A549 (cell line): Measurements from ENCODE around the gene CCDC7. TPM values are rescaled to one million over a fixed set of nuclear protein-coding genes. Genes with fewer than 3 reads are reported as not detected.
A peak's percentile ranks its signal among the peaks of the same experiment; 100 is the strongest.

Experiments used
- ATAC-seq, 2 experiments: fragments of 200-7000 bp in 1 of 2; fragments of >200 bp in 1 of 2; cut with Nextera tagmentation in 1 of 2; cut with Tn5 transposase in 1 of 2; 3 replicates each; pipeline versions ENCODE4 v1.8.0 to v1.9.1; 2018 to 2020; ENCODE audit warnings: mild to moderate bottlenecking in 1 of 2, moderate library complexity in 1 of 2
- CTCF ChIA-PET: fragments of 300-600 bp; sonication (Branson Sonifier 250); formaldehyde crosslinking; extraction: SDS; loops from one replicate; lab custom pipeline; 2021; ENCODE audit warnings: antibody characterized with exemption, inconsistent platforms; lab: Yijun Ruan, JAX
- POLR2A ChIA-PET: fragments of 350-600 bp; formaldehyde crosslinking; extraction: SDS; loops from one replicate; lab custom pipeline; 2021; ENCODE audit warnings: antibody characterized with exemption, inconsistent platforms; lab: Yijun Ruan, JAX
- DNase-seq, 2 experiments: peaks; one replicate each; pipeline versions ENCODE4 v3.0.0 to v3.0.0-alpha.2; 2011 to 2016; ENCODE audit warnings: low read depth in 1 of 2, low spot score in 1 of 2
- FAIRE-seq: peaks from 2 replicates; lab custom pipeline; 2011; peaks lifted over from hg19 to GRCh38; lab: Jason Lieb, UNC
- H3K27ac ChIP-seq, 2 experiments: fragments of >200 bp; sonication (Bioruptor Twin); formaldehyde crosslinking; 3 replicates each; pipeline ENCODE4 v1.5.1; 2016 to 2017
- H3K4me1 ChIP-seq: fragments of >200 bp; sonication (Bioruptor Twin); formaldehyde crosslinking; 3 replicates; pipeline ENCODE4 v1.6.1; 2016
- H3K4me2 ChIP-seq: fragments of >200 bp; sonication (Bioruptor Twin); formaldehyde crosslinking; 3 replicates; pipeline ENCODE4 v1.6.1; 2016
- H3K4me3 ChIP-seq: fragments of >200 bp; sonication (Bioruptor Twin); formaldehyde crosslinking; 3 replicates; pipeline ENCODE4 v1.5.1; 2016
- H3K9me3 ChIP-seq: fragments of >200 bp; sonication (Bioruptor Twin); formaldehyde crosslinking; 3 replicates; pipeline ENCODE4 v1.6.1; 2016
- BHLHE40 ChIP-seq: IDR thresholded peaks from 2 replicates; pipeline ENCODE4 v1.6.1; 2012; ENCODE audit warnings: low read depth, low read length, inconsistent platforms
- CBX8 ChIP-seq: fragments of 200-600 bp; sonication (generic); IDR thresholded peaks from 2 replicates; pipeline ENCODE4 v1.6.1; 2016
- CHD4 ChIP-seq: fragments of 200-600 bp; sonication (generic); IDR thresholded peaks from 2 replicates; pipeline ENCODE4 v1.6.1; 2016; ENCODE audit warnings: antibody characterized with exemption, mild to moderate bottlenecking, borderline replicate concordance
- EHF ChIP-seq: fragments of 250-450 bp; sonication (Bioruptor Pico); IDR thresholded peaks from 2 replicates; pipeline ENCODE4 v1.5.0; 2020; ENCODE audit warnings: mild to moderate bottlenecking
- FOSB ChIP-seq: fragments of 250-450 bp; sonication (Bioruptor Pico); IDR thresholded peaks from 2 replicates; pipeline ENCODE4 v1.5.0; 2020; ENCODE audit warnings: mild to moderate bottlenecking, moderate library complexity
- FOXS1 ChIP-seq: fragments of 250-450 bp; sonication (Bioruptor Pico); IDR thresholded peaks from 2 replicates; pipeline ENCODE4 v1.5.0; 2020; ENCODE audit warnings: mild to moderate bottlenecking, moderate library complexity
- GATA3 ChIP-seq: IDR thresholded peaks from 2 replicates; pipeline ENCODE4 v1.6.1; 2012; ENCODE audit warnings: borderline replicate concordance
- HOXB13 ChIP-seq: fragments of 250-450 bp; sonication (Bioruptor Pico); IDR thresholded peaks from 2 replicates; pipeline ENCODE4 v1.5.0; 2020; ENCODE audit warnings: low read depth, mild to moderate bottlenecking, moderate library complexity
- JUN ChIP-seq, 2 experiments: fragments of >200 bp; sonication (Bioruptor Twin); formaldehyde crosslinking; IDR thresholded peaks; 2 replicates in 1 of 2; 3 replicates in 1 of 2; pipeline ENCODE4 v1.6.1; 2016 to 2017
- MAFK ChIP-seq: fragments of 450-650 bp; IDR thresholded peaks from 2 replicates; pipeline ENCODE4 v1.6.1; 2014; ENCODE audit not compliant: partially characterized antibody
- MAX ChIP-seq: IDR thresholded peaks from 2 replicates; pipeline ENCODE4 v1.6.1; 2012
- MYC ChIP-seq: IDR thresholded peaks from 2 replicates; pipeline ENCODE4 v1.6.1; 2012; ENCODE audit warnings: mild to moderate bottlenecking, inconsistent platforms, low read length, improper control_type of control experiment, borderline replicate concordance
- REST ChIP-seq: fragments of 200-600 bp; sonication (generic); IDR thresholded peaks from 2 replicates; pipeline ENCODE4 v1.6.1; 2016; ENCODE audit warnings: antibody characterized with exemption, mild to moderate bottlenecking, moderate library complexity
- RFX5 ChIP-seq: fragments of 450-650 bp; IDR thresholded peaks from 2 replicates; pipeline ENCODE4 v1.7.1; 2014; ENCODE audit warnings: antibody characterized with exemption, mild to moderate bottlenecking, moderate library complexity
- RNF2 ChIP-seq: fragments of 200-600 bp; sonication (generic); IDR thresholded peaks from 2 replicates; pipeline ENCODE4 v1.6.1; 2016; ENCODE audit warnings: low read depth, mild to moderate bottlenecking, antibody characterized with exemption, moderate library complexity, borderline replicate concordance
- SREBF2 ChIP-seq: fragments of 450-650 bp; IDR thresholded peaks from 2 replicates; pipeline ENCODE4 v1.6.1; 2014; ENCODE audit warnings: mild to moderate bottlenecking, moderate library complexity
- TFCP2L1 ChIP-seq: fragments of 250-450 bp; sonication (Bioruptor Pico); IDR thresholded peaks from 2 replicates; pipeline ENCODE4 v1.5.0; 2021; ENCODE audit warnings: mild to moderate bottlenecking
- ZFP36 ChIP-seq: fragments of 450-650 bp; IDR thresholded peaks from 2 replicates; pipeline ENCODE4 v1.6.1; 2014; ENCODE audit warnings: borderline replicate concordance; ENCODE audit not compliant: partially characterized antibody
- ZNF302 ChIP-seq: fragments of 250-450 bp; sonication (Bioruptor Pico); IDR thresholded peaks from 2 replicates; pipeline ENCODE4 v1.9.0; 2021; ENCODE audit warnings: inconsistent platforms, mild to moderate bottlenecking, moderate library complexity
- WGBS: methylation state at CpG from one replicate; pipeline ENCODE4 v1.1.6; 2017; ENCODE audit errors: missing lambda C conversion rate; 5-methylcytosine and 5-hydroxymethylcytosine counted together
- polyA plus RNA-seq, 4 experiments: library from polyadenylated mRNA; depleted of rRNA in 3 of 4; stranded (reverse); fragments of >200 nt; fragmentation: RNase III in 1 of 4; extraction: RNeasy Plus Mini Kit Qiagen cat#74134 plus additional on column Dnase treatment in 1 of 4; gene quantifications; 2 replicates in 3 of 4; 3 replicates in 1 of 4; pipeline ENCODE4 v1.2.3, GENCODE V29; 2011 to 2017

CCDC7 gene
- polyA plus RNA-seq, 2 of the 4 experiments (the other 2 are of a cell fraction), result 1.2 to 2.9 TPM

GRCh38 chr10:32410569-32410968 lies 35.4 kb upstream of the CCDC7 start:
- TF ChIP-seq GATA3 (no peak), SREBF2 (no peak), REST (no peak), EHF (no peak), FOXS1 (no peak)
- H3K4me2 ChIP-seq, result no peak overlapping the region; the same call in 2 of the 3 replicates
- H3K9me3 ChIP-seq, result no peaks in the 10 kb centered on the region
- ChIA-PET CTCF (interaction anchor here (1.0 kb wide), 1 partner anchor 43 kb away, joined by 4 read pairs; no protein-coding TSS in a partner anchor), POLR2A (no interaction called here)
- ATAC-seq (no peak), DNase-seq (no peak), FAIRE-seq (no peak)
- peak overlapping the region in 1 of 2 experiments; percentile 57; a peak in 2 of 6 replicates for H3K27ac ChIP-seq
- no peak overlapping the region for H3K4me3 ChIP-seq
- 90% methylated on average over 8 of the region's 8 CpGs for WGBS
- peaks cover 39% of the 10 kb centered on the region for H3K4me1 ChIP-seq

- ATAC-seq, result no peak
- no peaks in the 10 kb centered on the region for H3K9me3 ChIP-seq
- H3K27ac ChIP-seq, result peak overlapping the region; percentile 33 to 69; a peak in 3 of 6 replicates
- DNase-seq, result no peak
- peak overlapping the region; percentile 9; the same call in 1 of the 3 replicates for H3K4me2 ChIP-seq
- WGBS, result 65% methylated on average over 2 of the region's 2 CpGs
- CTCF ChIA-PET, result no interaction called here
- POLR2A ChIA-PET, result no interaction called here
- no peak for TF ChIP-seq CBX8
- TF ChIP-seq REST, result no peak
- TF ChIP-seq MAX, result no peak
- no peak for TF ChIP-seq ZNF302 (CRISPR knock-in tag)
- TF ChIP-seq JUN (IDR thresholded peaks at IDR 0.05), result no peak
- no peak for TF ChIP-seq FOSB
- no peak for TF ChIP-seq BHLHE40
- no peak for TF ChIP-seq MAFK
- no peak for TF ChIP-seq GATA3
- no peak overlapping the region for H3K4me3 ChIP-seq
- peaks cover 39% of the 10 kb centered on the region for H3K4me1 ChIP-seq
- FAIRE-seq, result no peak
Measured at GRCh38 chr10:32411797-32412498, 34.0 kb upstream of the CCDC7 start.

GRCh38 chr10:32412499-32412853 lies 33.5 kb upstream of the CCDC7 start:
- Histone ChIP-seq H3K9me3 (no peaks in the 10 kb centered on the region), H3K4me3 (no peak overlapping the region), H3K27ac (peak overlapping the region; percentile 33 to 69; a peak in 4 of 6 replicates), H3K4me2 (peak overlapping the region; percentile 9; the same call in 1 of the 3 replicates), H3K4me1 (peaks cover 39% of the 10 kb centered on the region)
- CTCF ChIA-PET, result no interaction called here
- DNase-seq (no peak), ATAC-seq (no peak), FAIRE-seq (no peak)
- POLR2A ChIA-PET, result no interaction called here
- TF ChIP-seq TFCP2L1 (CRISPR knock-in tag), result no peak
- TF ChIP-seq MYC, result no peak
- no peak for TF ChIP-seq CHD4
- TF ChIP-seq RFX5, result no peak
- no peak for TF ChIP-seq RNF2
- TF ChIP-seq MAFK, result no peak
- TF ChIP-seq MAX, result no peak
- no peak for TF ChIP-seq HOXB13 (CRISPR knock-in tag)
- TF ChIP-seq JUN (IDR thresholded peaks at IDR 0.05), result no peak
- no peak for TF ChIP-seq ZFP36
- 39% methylated on average over 2 of the region's 2 CpGs for WGBS
